ENCODE data around the gene FDPS.

FDPS gene

GRCh38 chr1:155307247-155307740 is 1.4 kb upstream of the FDPS start:
- no peak overlapping the region for H3K4me3 ChIP-seq (ENCODE audit: low read depth, low read length)
- TF ChIP-seq MAX (IDR thresholded peaks at IDR 0.05; ENCODE audit: low read depth, low read length) (peak; percentile 59), MYC (IDR thresholded peaks at IDR 0.05; ENCODE audit: low read depth, low read length) (no peak), CTCF (IDR thresholded peaks at IDR 0.05; ENCODE audit: low read depth, low read length) (peak; percentile 32), POLR2A (IDR thresholded peaks at IDR 0.05; ENCODE audit: extremely low read depth, insufficient read length) (no peak)
- peak; percentile 83 for DNase-seq (ENCODE audit: low read depth)

- no peak for TF ChIP-seq CTCF (IDR thresholded peaks at IDR 0.05; ENCODE audit: low read depth, low read length)
- no peak for TF ChIP-seq POLR2A (IDR thresholded peaks at IDR 0.05; ENCODE audit: extremely low read depth, insufficient read length)
- no peak for TF ChIP-seq MAX (IDR thresholded peaks at IDR 0.05; ENCODE audit: low read depth, low read length)
- TF ChIP-seq MYC (IDR thresholded peaks at IDR 0.05; ENCODE audit: low read depth, low read length) = no peak
- H3K4me3 ChIP-seq (ENCODE audit: low read depth, low read length) = peak overlapping the region; percentile 99
- peak; percentile 19 for DNase-seq (ENCODE audit: low read depth)
Measured at GRCh38 chr1:155309423-155310021, 856 bp downstream of the FDPS start.

GRCh38 chr1:155313261-155313660 is 4.6 kb downstream of the FDPS start:
- TF ChIP-seq MYC (IDR thresholded peaks at IDR 0.05; ENCODE audit: low read depth, low read length) (no peak), CTCF (IDR thresholded peaks at IDR 0.05; ENCODE audit: low read depth, low read length) (no peak), POLR2A (IDR thresholded peaks at IDR 0.05; ENCODE audit: extremely low read depth, insufficient read length) (no peak), MAX (IDR thresholded peaks at IDR 0.05; ENCODE audit: low read depth, low read length) (no peak)
- no peak for DNase-seq (ENCODE audit: low read depth)
- no peak overlapping the region for H3K4me3 ChIP-seq (ENCODE audit: low read depth, low read length)

- no peak for TF ChIP-seq POLR2A (IDR thresholded peaks at IDR 0.05; ENCODE audit: extremely low read depth, insufficient read length)
- TF ChIP-seq MAX (IDR thresholded peaks at IDR 0.05; ENCODE audit: low read depth, low read length) = no peak
- TF ChIP-seq CTCF (IDR thresholded peaks at IDR 0.05; ENCODE audit: low read depth, low read length) = no peak
- TF ChIP-seq MYC (IDR thresholded peaks at IDR 0.05; ENCODE audit: low read depth, low read length) = no peak
- no peak for DNase-seq (ENCODE audit: low read depth)
- H3K4me3 ChIP-seq (ENCODE audit: low read depth, low read length) = no peak overlapping the region
Measured at GRCh38 chr1:155316922-155317321, 8.3 kb downstream of the FDPS start.

GRCh38 chr1:155318082-155318481 is 9.4 kb downstream of the FDPS start:
- DNase-seq (ENCODE audit: low read depth) = no peak
- no peak overlapping the region for H3K4me3 ChIP-seq (ENCODE audit: low read depth, low read length)
- no peak for TF ChIP-seq POLR2A (IDR thresholded peaks at IDR 0.05; ENCODE audit: extremely low read depth, insufficient read length)
- TF ChIP-seq CTCF (IDR thresholded peaks at IDR 0.05; ENCODE audit: low read depth, low read length) = no peak
- no peak for TF ChIP-seq MAX (IDR thresholded peaks at IDR 0.05; ENCODE audit: low read depth, low read length)
- no peak for TF ChIP-seq MYC (IDR thresholded peaks at IDR 0.05; ENCODE audit: low read depth, low read length)

All from NB4 (cell line).